Caco-2 (cell line): Measurements from ENCODE around the gene CYP4V2. TPM values are rescaled to one million over a fixed set of nuclear protein-coding genes. Genes with fewer than 3 reads are reported as not detected.

Source experiments
- BruUV-seq: library from RNA; stranded (reverse); fragments of 400-500 nt; replicated peaks from 2 replicates; lab custom pipeline; 2021; lab: Mats Ljungman, UMichigan
- CTCF ChIA-PET: fragments of 300-600 bp; sonication (Branson Sonifier 250); formaldehyde crosslinking; loops from one replicate; lab custom pipeline; 2022; ENCODE audit warnings: antibody characterized with exemption; lab: Charles Lee
- POLR2A ChIA-PET: fragments of 300-600 bp; sonication (Branson Sonifier 250); formaldehyde crosslinking; loops from one replicate; lab custom pipeline; 2022; ENCODE audit warnings: antibody characterized with exemption; lab: Charles Lee
- DNase-seq, 2 experiments: peaks; one replicate each; pipeline versions ENCODE4 v3.0.0 to v3.0.0-alpha.2; 2020 to 2022
- H3K27me3 ChIP-seq: replicated peaks from 2 replicates; pipeline ENCODE4 v1.6.0; 2011; ENCODE audit warnings: low read length; ENCODE audit not compliant: control insufficient read depth, insufficient read depth
- H3K36me3 ChIP-seq: 2 replicates; pipeline ENCODE4 v1.5.1; 2011; ENCODE audit warnings: low read length; ENCODE audit not compliant: control insufficient read depth, insufficient read depth
- H3K4me1 ChIP-seq: fragments of 250-450 bp; sonication (Bioruptor Pico); 2 replicates; pipeline ENCODE4 v1.5.1; 2020; ENCODE audit warnings: mild to moderate bottlenecking
- H3K4me3 ChIP-seq: 2 replicates; pipeline ENCODE4 v1.5.1; 2011; ENCODE audit warnings: low read depth, mild to moderate bottlenecking, control low read depth, low read length
- H3K9me3 ChIP-seq: fragments of 250-450 bp; sonication (Bioruptor Pico); 2 replicates; pipeline ENCODE4 v1.5.1; 2020; ENCODE audit warnings: mild to moderate bottlenecking, moderate library complexity
- H3K27ac Mint-ChIP-seq: one replicate; pipeline ENCODE4 v1.8.0; 2022; ENCODE audit warnings: mixed read lengths; ENCODE audit not compliant: unreplicated experiment
- H3K27me3 Mint-ChIP-seq: one replicate; pipeline ENCODE4 v1.8.0; 2022; ENCODE audit warnings: mixed read lengths; ENCODE audit not compliant: insufficient read depth, unreplicated experiment
- H3K36me3 Mint-ChIP-seq: one replicate; pipeline ENCODE4 v1.8.0; 2022; ENCODE audit warnings: mild to moderate bottlenecking, mixed read lengths; ENCODE audit not compliant: insufficient read depth, unreplicated experiment
- H3K4me1 Mint-ChIP-seq: one replicate; pipeline ENCODE4 v1.8.0; 2022; ENCODE audit warnings: low read depth, mixed read lengths; ENCODE audit not compliant: unreplicated experiment
- H3K4me3 Mint-ChIP-seq: one replicate; pipeline ENCODE4 v1.8.0; 2022; ENCODE audit warnings: mild to moderate bottlenecking, moderate library complexity, mixed read lengths; ENCODE audit not compliant: unreplicated experiment
- H3K9me3 Mint-ChIP-seq: one replicate; pipeline ENCODE4 v1.8.0; 2022; ENCODE audit warnings: mixed read lengths; ENCODE audit not compliant: unreplicated experiment
- intact Hi-C: fragments of 100-400 bp; cut with micrococcal nuclease; formaldehyde crosslinking; loops from one replicate; pipeline ENCODE4 v1.10.0; 2022; ENCODE audit not compliant: unreplicated experiment
- total RNA-seq: library from RNA; stranded (reverse); gene quantifications from 2 replicates; pipeline ENCODE4 v1.2.3, GENCODE V29; 2022
- TF ChIP-seq, protein P1 (sequence below), 2 experiments: fragments of 200-600 bp in 1 of 2; IDR thresholded peaks; 1 replicate in 1 of 2; 2 replicates in 1 of 2; pipeline versions ENCODE4 v1.5.1 to v1.8.0; 2011 to 2022; ENCODE audit warnings: antibody characterized with exemption in 1 of 2, control low read depth in 1 of 2, inconsistent platforms in 1 of 2, low read depth in 1 of 2, low read length in 1 of 2, mild to moderate bottlenecking in 1 of 2, moderate library complexity in 1 of 2; ENCODE audit not compliant: insufficient read depth in 1 of 2, severe bottlenecking in 1 of 2, unreplicated experiment in 1 of 2

CYP4V2 gene
- total RNA-seq, 1 experiment from 2014 or later, result 2.1 TPM

DNA sequence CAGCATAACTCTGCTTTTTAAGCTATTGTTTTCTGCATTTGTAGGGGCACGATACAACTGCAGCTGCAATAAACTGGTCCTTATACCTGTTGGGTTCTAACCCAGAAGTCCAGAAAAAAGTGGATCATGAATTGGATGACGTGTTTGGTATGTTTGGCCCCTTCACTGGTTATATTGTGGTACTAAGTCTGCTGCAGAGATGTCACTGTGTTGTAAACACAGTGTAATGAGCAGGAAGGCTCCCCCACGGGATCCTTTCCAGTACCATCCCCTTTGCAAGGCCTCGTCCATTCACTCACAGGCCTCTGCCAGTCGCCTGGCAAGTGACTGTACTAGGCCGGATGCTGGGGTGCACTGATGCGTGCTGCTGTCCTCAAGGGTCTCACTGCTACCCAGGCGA is 13.8 kb downstream of the CYP4V2 start:
- H3K4me3 ChIP-seq, result peak overlapping the region; percentile 41
- Mint-ChIP-seq H3K27ac (no peak overlapping the region), H3K9me3 (no peaks in the 10 kb centered on the region), H3K4me3 (peak overlapping the region; percentile 83), H3K36me3 (peaks cover 12% of the 10 kb centered on the region), H3K4me1 (peaks cover 18% of the 10 kb centered on the region), H3K27me3 (no peaks in the 10 kb centered on the region)
- no peaks in the 10 kb centered on the region; the same call in 1 of the 2 replicates for H3K4me1 ChIP-seq
- ChIA-PET POLR2A (no interaction called here), CTCF (no interaction called here)
- no TSS peak for BruUV-seq
- H3K27me3 ChIP-seq, result no peaks in the 10 kb centered on the region
- H3K36me3 ChIP-seq, result no peaks in the 10 kb centered on the region
- intact Hi-C loops, result no loop called here
- no peaks in the 10 kb centered on the region for H3K9me3 ChIP-seq
- no peak for DNase-seq
- TF ChIP-seq, protein P1, sequence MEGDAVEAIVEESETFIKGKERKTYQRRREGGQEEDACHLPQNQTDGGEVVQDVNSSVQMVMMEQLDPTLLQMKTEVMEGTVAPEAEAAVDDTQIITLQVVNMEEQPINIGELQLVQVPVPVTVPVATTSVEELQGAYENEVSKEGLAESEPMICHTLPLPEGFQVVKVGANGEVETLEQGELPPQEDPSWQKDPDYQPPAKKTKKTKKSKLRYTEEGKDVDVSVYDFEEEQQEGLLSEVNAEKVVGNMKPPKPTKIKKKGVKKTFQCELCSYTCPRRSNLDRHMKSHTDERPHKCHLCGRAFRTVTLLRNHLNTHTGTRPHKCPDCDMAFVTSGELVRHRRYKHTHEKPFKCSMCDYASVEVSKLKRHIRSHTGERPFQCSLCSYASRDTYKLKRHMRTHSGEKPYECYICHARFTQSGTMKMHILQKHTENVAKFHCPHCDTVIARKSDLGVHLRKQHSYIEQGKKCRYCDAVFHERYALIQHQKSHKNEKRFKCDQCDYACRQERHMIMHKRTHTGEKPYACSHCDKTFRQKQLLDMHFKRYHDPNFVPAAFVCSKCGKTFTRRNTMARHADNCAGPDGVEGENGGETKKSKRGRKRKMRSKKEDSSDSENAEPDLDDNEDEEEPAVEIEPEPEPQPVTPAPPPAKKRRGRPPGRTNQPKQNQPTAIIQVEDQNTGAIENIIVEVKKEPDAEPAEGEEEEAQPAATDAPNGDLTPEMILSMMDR (IDR thresholded peaks at IDR 0.05; ENCODE audit: insufficient read depth in 1 of 2, low read depth in 1 of 2, low read length in 1 of 2, severe bottlenecking in 1 of 2, unreplicated experiment in 1 of 2), result no peak

DNA sequence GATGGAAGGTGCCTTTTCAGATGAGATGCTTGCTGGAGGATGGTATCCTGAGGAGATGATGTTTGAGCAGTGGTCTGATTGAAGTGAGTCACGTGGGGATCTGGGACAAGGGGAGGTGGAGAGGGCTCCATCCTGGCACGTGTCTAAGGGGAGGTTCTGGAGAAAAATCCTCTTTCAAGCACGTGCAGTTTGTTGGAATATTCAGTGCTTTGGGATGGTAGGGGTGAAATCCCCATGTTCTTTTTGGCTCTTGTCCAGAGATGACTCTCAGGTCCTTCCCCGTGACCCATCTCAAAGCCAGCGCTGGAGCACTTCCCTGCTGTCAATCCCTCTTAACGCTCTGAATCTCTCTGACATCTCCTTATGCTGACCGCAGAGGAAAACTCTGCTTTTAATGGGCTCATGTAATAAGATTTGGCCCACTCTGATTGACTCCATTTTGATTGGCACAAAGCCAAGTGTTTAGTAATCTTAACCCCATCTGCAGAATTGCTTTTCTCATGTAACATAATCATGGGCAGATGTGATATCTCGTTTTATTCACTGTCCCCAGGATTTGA is 25.2 kb downstream of the CYP4V2 start:
- H3K9me3 Mint-ChIP-seq, result no peaks in the 10 kb centered on the region
- peaks cover 13% of the 10 kb centered on the region for H3K27me3 Mint-ChIP-seq
- BruUV-seq, result no TSS peak
- no peaks in the 10 kb centered on the region for H3K4me1 ChIP-seq
- no peak overlapping the region for H3K4me3 Mint-ChIP-seq
- H3K36me3 ChIP-seq, result no peaks in the 10 kb centered on the region
- ChIA-PET POLR2A (no interaction called here), CTCF (no interaction called here)
- no peak overlapping the region for H3K27ac Mint-ChIP-seq
- intact Hi-C loops, result no loop called here
- H3K9me3 ChIP-seq, result no peaks in the 10 kb centered on the region
- TF ChIP-seq, protein P1 (IDR thresholded peaks at IDR 0.05; ENCODE audit: insufficient read depth in 1 of 2, low read depth in 1 of 2, low read length in 1 of 2, severe bottlenecking in 1 of 2, unreplicated experiment in 1 of 2), result no peak
- no peaks in the 10 kb centered on the region for H3K27me3 ChIP-seq
- H3K4me1 Mint-ChIP-seq, result no peaks in the 10 kb centered on the region
- H3K4me3 ChIP-seq, result no peak overlapping the region
- no peak for DNase-seq
- H3K36me3 Mint-ChIP-seq, result no peaks in the 10 kb centered on the region

DNA sequence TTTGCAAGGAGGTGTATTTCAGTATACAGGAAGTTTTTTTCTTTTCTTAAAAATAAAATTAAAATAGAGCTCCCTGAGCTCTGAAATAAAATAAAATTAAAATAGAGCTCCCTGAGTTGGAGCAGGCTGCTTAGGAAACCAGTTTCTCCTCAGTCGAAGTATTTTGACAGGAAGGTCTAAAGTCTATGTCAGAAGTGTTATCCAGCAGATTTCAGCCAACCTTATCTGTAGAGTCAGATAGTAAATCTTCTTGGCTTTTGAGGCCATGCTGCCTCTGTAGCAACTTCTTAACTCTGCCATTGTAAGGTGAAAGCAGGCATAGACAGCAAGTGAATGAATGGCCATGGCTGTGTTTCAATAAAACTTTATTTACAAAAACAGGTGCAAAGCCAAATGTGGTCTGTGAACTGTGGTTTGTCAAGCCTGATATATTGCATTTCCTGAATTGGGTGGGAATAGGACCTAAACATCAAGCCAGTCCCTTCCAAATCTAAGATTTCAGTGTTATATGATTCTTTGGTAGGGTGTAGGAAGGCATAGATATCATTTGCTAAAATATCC is 26.4 kb downstream of the CYP4V2 start:
- Histone ChIP-seq H3K9me3 (no peaks in the 10 kb centered on the region), H3K27me3 (no peaks in the 10 kb centered on the region), H3K36me3 (no peaks in the 10 kb centered on the region), H3K4me3 (no peak overlapping the region), H3K4me1 (no peaks in the 10 kb centered on the region)
- H3K36me3 Mint-ChIP-seq, result no peaks in the 10 kb centered on the region
- TF ChIP-seq, protein P1 (IDR thresholded peaks at IDR 0.05; ENCODE audit: insufficient read depth in 1 of 2, low read depth in 1 of 2, low read length in 1 of 2, severe bottlenecking in 1 of 2, unreplicated experiment in 1 of 2), result no peak
- intact Hi-C loops, result no loop called here
- ChIA-PET CTCF (interaction anchor here (0.6 kb wide), 1 partner anchor 24 kb away, joined by 4 read pairs; no protein-coding TSS in a partner anchor), POLR2A (no interaction called here)
- no peak overlapping the region for H3K4me3 Mint-ChIP-seq
- no peaks in the 10 kb centered on the region for H3K4me1 Mint-ChIP-seq
- H3K27ac Mint-ChIP-seq, result no peak overlapping the region
- H3K27me3 Mint-ChIP-seq, result peaks cover 21% of the 10 kb centered on the region
- no peak for DNase-seq
- H3K9me3 Mint-ChIP-seq, result peaks cover 7% of the 10 kb centered on the region
- BruUV-seq, result no TSS peak
